HG02759 (cell line): ENCODE measurements around the gene CNTLN.
"Not testable (repeated sequence)": the region's sequence is repeated elsewhere in the genome, so short reads cannot be mapped to it uniquely, and the experiment has no call there.

Source experiments
- ATAC-seq: cut with Tn5 transposase; IDR thresholded peaks from one replicate; pipeline ENCODE4 v1.9.1; 2021; ENCODE audit warnings: mild to moderate bottlenecking, moderate library complexity; ENCODE audit not compliant: unreplicated experiment

CNTLN gene

DNA sequence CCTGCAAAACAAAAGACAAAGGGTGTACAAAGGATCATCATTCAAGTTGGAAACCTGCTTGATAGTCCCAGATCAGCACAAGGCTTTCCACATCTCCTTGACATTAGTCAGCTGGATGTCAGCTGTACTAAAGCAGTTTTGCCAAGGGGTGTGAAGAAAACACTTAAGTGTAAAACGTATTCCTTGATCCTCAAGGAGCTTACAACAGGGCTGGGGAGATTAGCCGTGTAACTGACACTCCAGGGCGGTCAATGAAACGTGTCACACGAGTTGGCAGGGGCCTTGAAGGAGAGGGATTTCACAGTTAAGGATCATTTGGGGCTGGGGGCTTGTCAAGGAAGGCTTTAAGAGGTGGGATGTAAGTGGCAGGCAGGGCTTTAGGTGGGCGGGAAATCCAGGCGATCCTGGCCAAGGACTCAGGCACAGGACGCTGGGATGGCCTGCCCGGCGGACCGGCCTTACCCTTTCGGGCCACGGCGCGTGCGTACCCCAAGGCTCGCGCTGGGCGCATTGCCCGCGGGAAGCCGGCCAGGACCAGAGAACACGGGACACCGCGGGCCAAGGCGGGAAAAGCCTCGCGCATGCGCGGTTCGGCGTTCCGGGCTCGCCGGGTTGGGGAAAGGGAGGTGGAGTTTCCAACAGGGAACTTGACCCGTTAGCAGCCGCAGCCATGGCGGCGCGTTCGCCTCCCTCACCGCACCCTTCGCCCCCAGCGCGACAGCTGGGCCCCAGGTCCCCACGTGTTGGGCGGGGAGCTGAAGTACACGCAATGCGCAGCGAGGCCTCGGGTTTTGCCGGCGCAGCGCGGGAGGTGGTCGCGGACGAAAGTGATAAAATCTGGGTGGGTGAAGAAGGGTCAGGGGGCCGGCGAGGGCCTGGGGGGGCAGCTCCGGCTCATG is at the start of gene CNTLN:
TSS of gene CNTLN (plus strand) at position 645 of the 899 bp plus-strand sequence. CDS start at position 671, 26 bp downstream.
- peak; percentile 81 for ATAC-seq

GRCh38 chr9:17088566-17088965 is 46.3 kb upstream of the CNTLN start:
- no peak for ATAC-seq

GRCh38 chr9:17090041-17090440 is 44.8 kb upstream of the CNTLN start:
- no peak for ATAC-seq

DNA sequence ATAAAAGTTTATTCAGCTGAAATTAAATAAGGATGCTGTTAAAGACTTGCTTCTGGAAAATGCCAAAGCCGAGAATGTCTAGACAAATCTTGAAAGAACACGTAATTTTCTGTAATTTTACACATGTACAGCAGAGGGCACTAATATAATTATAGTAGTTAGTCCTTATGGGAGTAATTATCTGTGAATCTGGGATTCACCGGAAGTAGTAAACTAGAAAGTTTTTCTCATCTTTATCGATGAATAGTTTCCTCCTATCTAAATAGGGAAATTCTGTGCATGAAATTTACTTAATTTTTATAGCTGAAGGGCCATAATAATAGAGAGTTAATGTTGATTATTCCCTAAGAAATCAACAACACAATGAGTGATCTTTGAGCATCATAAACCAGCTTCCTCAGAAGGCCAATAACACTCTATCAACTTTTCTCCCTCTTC is 18.4 kb upstream of the CNTLN start:
- ATAC-seq: no peak

GRCh38 chr9:17117372-17117771 is 17.5 kb upstream of the CNTLN start:
- ATAC-seq: no peak

GRCh38 chr9:17120203-17120602 is 14.6 kb upstream of the CNTLN start:
- no peak for ATAC-seq

DNA sequence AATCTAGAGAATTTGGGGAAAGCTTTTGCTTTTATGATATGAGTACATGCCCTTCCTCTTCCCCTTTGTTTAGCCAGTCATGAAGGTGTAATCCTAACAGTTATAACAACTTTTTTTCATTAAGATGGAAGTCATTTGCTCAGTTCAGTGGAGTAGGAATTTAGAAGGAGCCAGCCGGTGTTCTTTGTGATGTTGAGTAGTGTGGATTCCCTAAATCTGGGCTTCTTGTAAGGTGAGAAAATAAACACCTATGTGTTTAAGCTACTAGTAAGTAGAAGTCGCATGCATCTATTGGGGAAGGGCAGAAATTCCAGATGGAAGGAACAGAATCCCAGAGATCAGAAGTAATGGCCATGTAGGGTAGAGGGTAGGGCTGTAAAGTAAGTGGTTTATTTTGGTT is 13.6 kb upstream of the CNTLN start:
- no peak for ATAC-seq

GRCh38 chr9:17130291-17130690 is 4.5 kb upstream of the CNTLN start:
- no peak for ATAC-seq

DNA sequence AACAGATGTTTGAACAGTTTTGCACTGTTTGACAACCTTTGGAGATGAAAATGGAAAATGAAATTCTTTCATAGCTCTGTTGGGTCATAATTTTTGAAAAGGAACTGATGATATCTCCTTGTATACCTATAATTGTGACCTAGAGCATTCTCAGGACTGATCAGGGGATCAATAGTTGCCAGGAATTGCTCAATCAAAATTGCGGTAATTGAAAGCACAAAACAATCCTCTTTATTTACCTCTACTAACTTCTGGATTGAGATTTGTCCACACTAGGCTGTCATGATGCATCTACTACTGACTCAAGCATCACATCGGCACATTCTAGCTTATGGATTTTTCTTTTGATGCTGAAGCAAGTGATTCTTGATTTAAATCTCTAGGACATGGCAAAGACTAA is 4.1 kb upstream of the CNTLN start:
- ATAC-seq: no peak

GRCh38 chr9:17131494-17131893 is 3.3 kb upstream of the CNTLN start:
- no peak for ATAC-seq

DNA sequence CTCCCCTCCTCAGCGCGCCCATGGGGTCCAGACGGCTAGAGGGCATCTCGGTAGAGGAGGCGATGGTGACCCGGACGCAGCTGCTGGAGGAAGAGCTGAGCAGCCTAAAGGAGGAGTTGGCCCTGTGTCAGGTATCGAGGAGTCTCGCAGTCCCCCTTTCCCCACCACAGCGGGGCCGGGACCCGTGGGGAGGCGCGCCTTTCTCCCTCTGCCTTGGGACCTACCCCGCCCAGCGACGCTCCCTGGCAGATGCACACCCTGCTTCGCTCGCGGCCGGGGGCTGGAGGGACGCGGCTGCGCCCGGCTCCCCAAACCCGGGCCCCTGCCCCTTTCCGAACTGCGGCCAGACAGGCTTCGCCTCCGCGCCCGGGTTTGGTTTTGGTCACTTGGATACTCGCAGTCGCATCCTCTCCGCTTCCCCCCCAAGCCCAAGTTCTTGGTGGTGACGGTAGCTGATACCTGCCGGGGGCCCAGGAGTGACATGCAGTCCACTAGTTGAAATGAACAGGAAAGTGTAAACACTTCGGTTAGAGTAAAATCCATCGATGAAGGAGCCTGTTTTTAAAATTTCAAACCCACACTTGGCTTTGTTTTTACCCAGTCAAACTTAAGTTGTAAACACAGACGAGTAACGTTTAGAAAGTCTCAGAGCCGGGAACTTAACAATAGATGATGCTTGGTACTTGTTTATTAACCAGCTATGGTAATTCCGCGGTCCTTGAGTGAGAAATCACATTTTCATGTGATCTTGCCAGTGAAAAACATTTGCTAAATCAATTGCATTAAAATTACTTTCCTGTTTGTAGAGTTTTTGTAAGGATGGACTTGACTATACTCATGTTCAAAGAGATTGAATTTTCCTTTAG is 688 bp downstream of the CNTLN start:
- ATAC-seq: peak; percentile 53

- ATAC-seq: no peak
These were observed 2.7 kb downstream of the CNTLN start for GRCh38 chr9:17137566-17137965.

DNA sequence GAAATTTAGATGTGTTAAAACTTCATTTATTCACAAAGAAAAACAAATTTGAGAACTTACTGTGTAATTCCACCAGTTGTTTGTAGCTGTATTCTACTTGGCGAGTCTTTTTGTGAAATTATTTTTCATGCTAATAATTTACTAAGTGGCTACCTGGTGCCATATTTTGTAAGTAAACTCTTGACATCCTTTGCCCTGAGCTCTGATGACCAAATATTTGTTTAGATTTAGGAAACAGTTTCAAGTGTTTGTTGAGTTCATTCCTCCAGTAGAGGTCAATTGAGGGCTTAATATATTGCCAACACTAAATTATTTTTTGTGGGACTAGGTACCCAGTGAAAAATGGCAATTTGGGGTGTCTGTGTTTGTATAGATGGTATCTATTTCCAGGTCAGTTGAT is 3.7 kb downstream of the CNTLN start:
- no peak for ATAC-seq

DNA sequence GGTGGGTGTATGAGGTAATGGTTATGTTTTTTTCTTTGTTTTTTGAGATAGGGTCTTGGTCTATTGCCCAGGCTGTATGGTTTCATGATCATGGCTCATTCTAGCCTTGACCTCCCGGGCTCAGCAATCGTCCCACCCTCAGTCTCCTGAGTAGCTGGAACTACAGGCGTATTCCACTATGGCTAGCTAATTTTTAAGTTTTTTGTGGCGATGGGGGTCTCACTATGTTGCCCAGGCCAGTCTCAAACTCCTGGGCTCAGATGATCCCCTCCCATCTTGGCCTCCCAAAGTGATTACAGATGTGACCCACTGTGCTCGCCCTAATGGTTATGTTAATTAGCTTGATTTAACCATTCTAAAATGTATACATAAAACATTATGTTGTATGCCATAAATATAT is 5.6 kb downstream of the CNTLN start:
- ATAC-seq: no peak

DNA sequence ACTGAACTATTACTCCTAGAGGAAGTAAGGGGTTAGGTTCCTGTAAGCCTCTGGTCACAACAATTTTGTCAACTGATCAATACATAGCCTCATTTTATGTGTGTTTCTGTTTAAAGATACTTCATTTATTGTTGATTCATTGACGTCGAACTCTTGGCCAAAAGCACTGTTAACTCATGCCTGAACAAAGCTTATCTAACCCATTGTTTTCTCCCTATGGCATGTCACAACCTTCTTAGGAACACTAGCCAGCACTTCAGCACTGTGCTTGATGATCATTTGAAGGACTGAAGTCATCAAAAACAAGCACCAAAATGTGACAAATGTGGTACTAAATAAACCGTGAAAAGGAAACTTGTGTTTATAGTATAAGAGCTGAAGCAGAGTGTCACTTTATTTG is 13.5 kb downstream of the CNTLN start:
- no peak for ATAC-seq

DNA sequence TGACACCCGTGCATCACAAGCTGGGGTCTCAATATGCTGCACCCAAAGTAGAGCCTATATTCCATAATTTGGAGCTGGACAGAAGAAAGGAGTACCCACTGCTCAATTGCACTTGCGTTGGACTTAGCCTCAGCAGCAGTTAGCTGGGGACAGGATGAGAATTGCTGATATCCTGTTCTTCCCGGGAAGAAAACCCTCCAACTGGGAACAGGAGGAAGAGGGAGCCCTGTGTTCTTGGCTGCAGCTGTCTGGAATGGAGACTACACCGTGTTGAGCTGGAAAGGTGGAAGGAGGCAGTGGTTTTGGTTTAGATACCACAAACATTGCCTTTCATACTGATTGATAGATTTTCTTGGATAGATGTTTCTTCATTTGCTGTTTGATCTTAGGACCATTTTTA is 24.6 kb downstream of the CNTLN start:
- ATAC-seq: no peak

DNA sequence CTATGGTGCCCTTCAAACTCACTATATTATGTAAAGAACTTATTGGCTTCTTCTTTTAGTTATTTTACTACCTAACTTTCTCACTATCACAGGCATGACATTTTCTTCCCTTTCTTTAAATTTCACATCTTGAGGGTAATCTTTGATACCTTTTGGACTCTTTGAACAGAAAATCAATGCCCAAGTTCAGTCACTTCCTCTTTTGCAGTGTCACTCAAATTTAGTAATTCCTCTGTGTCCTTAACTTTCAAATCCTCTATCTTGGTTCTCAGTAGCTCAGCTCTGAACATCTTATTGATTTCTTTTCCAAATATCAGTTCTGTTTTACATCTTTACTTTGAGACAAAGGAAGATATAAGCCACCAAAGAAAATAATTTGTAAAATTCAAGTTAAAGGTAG is 25.5 kb downstream of the CNTLN start:
- ATAC-seq: no peak

DNA sequence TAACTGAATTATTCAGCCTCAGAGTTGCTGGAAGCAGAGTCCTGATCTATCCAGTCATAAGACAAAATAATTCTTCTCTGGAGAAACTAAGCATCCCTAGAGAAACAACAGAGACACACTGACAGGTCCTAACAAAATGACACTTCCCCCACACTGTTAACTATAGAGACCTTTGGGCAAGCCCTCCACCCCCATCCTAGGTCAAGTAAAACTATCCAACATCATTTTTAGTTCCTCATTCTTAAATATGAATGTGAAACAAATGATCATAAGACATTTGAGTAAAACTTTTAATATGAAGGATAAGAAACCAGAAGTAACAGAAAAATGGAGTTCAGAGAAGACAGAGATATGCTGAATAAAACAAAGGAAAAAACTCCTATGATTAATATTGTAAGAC is 30.9 kb downstream of the CNTLN start:
- no peak for ATAC-seq

DNA sequence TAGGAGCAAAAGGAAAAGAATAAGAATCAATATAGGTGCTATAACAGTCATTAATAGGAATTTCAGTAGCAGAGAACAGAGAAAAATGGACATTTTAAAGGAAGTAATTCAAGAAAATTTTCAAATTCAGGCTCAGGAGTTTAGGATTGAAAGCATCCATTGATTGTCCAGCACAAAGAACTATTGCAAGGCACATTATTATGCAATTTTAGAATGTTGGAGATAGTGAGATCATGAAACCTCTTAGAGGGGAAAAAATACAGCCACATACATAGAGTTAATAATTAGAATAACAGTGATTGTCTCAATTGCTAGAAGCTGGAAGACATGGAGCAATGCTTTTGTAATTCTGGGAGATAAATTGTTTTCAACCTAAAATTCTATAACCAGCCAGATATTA is 31.5 kb downstream of the CNTLN start:
- no peak for ATAC-seq

GRCh38 chr9:17171309-17172094 is 36.7 kb downstream of the CNTLN start:
- no peak for ATAC-seq

- ATAC-seq: not testable (repeated sequence)
These were observed 42.7 kb downstream of the CNTLN start for GRCh38 chr9:17177496-17177895.
